ENCODE measurements around the gene DCAF17.
"Not testable (repeated sequence)": the region's sequence is repeated elsewhere in the genome, so short reads cannot be mapped to it uniquely, and the experiment has no call there.

Gene DCAF17

GRCh38 chr2:171515672-171516298 lies 81.8 kb downstream of the DCAF17 start:
- DNase-seq: no peak

- DNase-seq: no peak
These were observed 82.8 kb downstream of the DCAF17 start for GRCh38 chr2:171516793-171517192.

- no peak for DNase-seq
These were observed 86.4 kb downstream of the DCAF17 start for GRCh38 chr2:171520471-171520870.

- DNase-seq: no peak
These were observed 87.5 kb downstream of the DCAF17 start for GRCh38 chr2:171521361-171522051.

- no peak for DNase-seq
These were observed 88.2 kb downstream of the DCAF17 start, which contains the start of gene CYBRD1 for GRCh38 chr2:171522052-171522787. CYBRD1 (plus strand) TSS chr2:171522474; CDS start chr2:171522546, 72 bp downstream.

GRCh38 chr2:171522788-171523087 lies 88.7 kb downstream of the DCAF17 start:
- no peak for DNase-seq

- no peak for DNase-seq
These were observed 89.3 kb downstream of the DCAF17 start for GRCh38 chr2:171523088-171524017.

GRCh38 chr2:171524018-171524401 lies 90.0 kb downstream of the DCAF17 start:
- no peak for DNase-seq

- DNase-seq: no peak
These were observed 95.9 kb downstream of the DCAF17 start for GRCh38 chr2:171529914-171530313.

- no peak for DNase-seq
These were observed 96.4 kb downstream of the DCAF17 start for GRCh38 chr2:171530378-171530777.

GRCh38 chr2:171530859-171531258 lies 96.8 kb downstream of the DCAF17 start:
- not testable (repeated sequence) for DNase-seq

GRCh38 chr2:171531291-171531690 lies 97.3 kb downstream of the DCAF17 start:
- no peak for DNase-seq

- DNase-seq: no peak
These were observed 97.9 kb downstream of the DCAF17 start for GRCh38 chr2:171531836-171532450.

GRCh38 chr2:171533331-171533730 lies 99.3 kb downstream of the DCAF17 start:
- DNase-seq: no peak
